Measurements from ENCODE around the gene L1CAM.

GRCh38 chrX:153829799-153830639 is 56.0 kb downstream of the L1CAM start, which contains the start of gene PDZD4:
- TF ChIP-seq, protein P1, sequence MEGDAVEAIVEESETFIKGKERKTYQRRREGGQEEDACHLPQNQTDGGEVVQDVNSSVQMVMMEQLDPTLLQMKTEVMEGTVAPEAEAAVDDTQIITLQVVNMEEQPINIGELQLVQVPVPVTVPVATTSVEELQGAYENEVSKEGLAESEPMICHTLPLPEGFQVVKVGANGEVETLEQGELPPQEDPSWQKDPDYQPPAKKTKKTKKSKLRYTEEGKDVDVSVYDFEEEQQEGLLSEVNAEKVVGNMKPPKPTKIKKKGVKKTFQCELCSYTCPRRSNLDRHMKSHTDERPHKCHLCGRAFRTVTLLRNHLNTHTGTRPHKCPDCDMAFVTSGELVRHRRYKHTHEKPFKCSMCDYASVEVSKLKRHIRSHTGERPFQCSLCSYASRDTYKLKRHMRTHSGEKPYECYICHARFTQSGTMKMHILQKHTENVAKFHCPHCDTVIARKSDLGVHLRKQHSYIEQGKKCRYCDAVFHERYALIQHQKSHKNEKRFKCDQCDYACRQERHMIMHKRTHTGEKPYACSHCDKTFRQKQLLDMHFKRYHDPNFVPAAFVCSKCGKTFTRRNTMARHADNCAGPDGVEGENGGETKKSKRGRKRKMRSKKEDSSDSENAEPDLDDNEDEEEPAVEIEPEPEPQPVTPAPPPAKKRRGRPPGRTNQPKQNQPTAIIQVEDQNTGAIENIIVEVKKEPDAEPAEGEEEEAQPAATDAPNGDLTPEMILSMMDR (IDR thresholded peaks at IDR 0.05) = no peak
- TF ChIP-seq EZH2 (IDR thresholded peaks at IDR 0.05; ENCODE audit: borderline replicate concordance, insufficient read depth, low read depth, low read length, poor library complexity, severe bottlenecking) = peak; percentile 95
